Femur (tissue), 1 donor: ENCODE measurements around the gene UFD1.
A peak's percentile ranks its signal among the peaks of the same experiment; 100 is the strongest.

Source experiments
- DNase-seq: peaks from one replicate; pipeline ENCODE4 v3.0.0-alpha.2; 2017

The UFD1 gene

DNA sequence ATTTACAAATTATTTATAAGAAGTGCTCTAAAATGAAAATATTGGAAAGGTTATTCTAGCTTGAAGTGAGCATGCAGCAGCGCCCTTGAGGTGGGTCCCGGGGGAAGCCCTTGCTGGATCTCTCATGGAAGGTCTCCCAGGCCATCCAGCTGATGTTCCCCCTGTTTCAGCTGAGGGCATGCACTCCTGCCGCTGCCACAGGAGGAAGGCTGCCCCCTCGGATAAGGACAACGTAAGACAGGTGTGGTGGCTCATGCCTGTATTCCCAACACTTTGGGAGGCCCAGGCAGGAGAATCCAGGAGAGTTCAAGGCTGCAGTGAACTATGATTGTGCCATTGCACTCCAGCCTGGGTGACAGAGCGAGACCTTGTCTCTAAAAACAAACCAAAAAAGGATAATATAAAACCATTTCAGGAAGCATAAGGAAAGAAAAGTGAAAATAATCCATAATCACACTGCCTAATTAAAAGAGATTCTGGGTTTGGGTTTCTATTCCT, 15.7 kb upstream of the UFD1 start:
- DNase-seq = no peak

DNA sequence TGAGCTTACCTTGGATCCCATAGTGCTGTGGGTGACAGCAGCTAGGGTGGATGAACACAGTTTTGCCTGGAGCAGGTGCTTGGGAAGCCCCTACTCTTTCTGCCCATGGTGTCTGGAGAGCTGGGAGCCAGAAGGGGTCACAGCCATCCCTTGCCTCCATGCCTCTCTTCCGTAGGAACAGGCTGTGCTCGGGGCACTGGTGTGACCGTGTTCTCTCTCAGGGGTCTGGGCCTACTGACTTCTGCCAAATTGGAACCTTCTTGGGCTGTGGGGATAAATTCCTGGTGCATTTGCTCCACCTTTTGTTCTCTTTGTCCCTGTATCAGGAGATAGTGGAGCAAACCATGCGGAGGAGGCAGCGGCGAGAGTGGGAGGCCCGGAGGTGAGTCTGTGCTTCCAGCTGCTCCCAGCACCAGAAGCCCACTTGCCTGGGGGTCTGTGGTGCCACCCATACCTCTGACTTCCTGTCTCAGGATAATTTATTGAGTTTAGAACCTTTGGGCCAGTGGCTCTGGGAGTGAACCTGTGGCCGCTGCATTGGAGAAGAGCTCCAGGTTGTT, 15.1 kb upstream of the UFD1 start:
- no peak for DNase-seq

DNA sequence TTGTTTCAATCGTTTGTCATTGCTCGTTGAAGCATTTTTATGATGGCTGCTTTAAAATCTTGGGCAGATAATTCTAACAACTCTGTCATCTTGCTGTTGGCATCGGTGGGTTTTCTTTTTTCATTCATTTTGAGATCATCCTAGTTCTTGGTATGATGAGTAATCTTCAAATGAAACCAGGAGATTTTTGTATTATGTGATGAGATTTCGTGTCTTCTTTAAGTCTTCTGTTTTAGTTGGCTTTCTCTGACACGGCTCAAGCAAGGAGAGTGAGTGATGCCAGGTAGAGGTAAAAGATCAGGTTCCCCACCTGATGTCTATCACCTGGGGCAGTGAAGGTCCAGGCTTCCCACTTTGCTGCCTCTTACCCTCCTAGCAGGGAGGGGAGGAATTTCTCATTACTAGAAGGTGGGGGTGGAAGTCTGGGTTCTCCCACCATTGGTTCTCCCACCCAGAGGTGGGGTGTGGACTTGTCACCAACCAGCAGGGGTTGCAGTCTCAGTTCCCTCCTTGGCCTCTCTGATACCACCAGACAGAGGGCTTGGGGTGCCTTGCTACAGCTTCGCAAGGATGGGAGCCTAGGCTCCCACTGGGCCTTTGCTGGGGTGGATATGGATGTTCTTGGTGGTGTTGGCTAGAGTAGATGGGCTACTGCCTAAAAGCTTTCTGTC, 13.6 kb upstream of the UFD1 start:
- DNase-seq = no peak

DNA sequence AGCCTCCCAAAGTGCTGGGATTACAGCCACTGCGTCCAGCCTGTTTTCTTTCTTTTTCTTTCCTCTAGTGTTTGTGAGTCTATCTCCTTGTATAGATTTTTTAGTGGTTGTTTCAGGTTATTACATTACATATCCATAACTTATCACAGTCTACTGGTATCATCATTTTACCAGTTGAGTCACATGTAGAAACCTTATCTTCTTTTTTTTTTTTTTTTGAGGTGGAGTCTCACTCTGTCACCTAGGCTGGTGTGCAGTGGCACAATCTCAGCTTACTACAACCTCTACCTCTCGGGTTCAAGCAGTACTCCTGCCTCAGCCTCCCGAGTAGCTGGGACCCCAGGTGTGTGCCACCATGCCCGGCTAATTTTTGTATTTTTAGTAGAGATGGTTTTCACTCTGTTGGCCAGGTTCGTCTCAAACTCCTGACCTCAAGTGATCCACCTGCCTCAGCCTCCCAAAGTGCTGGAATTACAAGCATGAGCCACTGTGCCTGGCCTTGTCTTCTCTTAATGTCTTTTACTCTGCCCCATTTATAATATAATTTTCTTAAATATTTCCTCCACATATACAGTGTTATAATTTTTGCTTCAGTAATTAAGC, 11.7 kb upstream of the UFD1 start:
- DNase-seq = no peak

DNA sequence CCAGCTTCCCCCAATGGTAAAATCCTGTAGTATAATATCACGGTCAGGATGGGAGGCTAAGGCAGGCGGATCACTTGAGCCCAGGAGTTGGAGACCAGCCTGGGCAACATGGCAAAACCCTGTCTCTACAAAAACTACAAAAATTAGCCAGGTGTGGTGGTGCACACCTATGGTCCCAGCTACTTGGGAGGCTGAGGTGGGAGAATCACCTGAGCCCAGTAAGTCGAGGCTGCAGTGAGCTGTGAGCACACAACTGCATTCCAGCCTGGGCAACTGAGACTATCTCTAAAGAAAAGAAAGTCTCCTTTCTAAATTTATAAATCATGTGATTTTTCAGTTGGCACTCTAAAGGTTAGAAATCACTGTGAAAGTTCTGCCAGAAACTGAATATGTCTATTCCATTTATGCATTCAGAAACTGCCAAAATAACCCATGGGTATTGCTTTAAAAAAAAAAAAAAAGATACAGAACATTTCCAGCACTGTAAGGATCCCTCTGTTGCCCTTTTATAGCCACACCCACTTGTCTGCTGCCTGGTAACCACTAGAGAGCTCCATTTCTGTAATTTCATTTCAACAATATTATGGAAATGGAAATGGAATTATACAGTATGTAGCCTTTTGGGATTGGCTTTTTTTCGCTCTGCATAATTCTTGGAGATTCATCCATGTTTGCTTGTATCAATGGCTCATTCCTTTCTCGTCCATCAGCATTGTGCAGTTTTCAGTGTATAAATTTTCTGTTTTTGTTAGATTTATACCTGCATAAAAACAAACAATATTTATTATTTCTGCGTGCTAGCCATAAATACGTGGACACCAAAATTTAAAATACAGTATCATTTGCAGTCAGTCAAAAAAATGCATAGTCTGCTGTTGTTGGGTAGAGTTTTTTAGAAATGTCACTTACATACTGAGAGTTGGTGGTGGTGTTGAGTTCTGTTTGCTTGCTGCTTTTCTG, 10.2 kb upstream of the UFD1 start:
- DNase-seq = no peak

DNA sequence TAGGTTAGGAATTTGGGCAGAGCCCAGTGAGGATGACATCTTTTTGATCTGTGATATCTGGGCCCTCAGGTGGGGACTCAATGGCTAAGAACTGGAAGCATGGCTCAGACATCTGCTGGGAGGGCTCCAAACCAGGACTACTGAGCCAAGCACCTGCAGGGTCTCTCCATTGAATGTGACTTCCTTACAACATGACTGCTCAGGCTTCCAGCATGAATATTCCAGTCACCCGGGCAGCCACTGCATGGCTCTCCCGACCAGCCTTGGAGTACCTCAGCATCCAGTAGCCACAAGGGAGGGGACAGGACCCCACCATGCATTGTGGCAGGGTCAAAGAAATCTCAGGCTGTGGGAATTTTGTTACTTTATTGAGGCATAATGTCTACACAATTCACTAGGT, 9.3 kb upstream of the UFD1 start:
- no peak for DNase-seq

DNA sequence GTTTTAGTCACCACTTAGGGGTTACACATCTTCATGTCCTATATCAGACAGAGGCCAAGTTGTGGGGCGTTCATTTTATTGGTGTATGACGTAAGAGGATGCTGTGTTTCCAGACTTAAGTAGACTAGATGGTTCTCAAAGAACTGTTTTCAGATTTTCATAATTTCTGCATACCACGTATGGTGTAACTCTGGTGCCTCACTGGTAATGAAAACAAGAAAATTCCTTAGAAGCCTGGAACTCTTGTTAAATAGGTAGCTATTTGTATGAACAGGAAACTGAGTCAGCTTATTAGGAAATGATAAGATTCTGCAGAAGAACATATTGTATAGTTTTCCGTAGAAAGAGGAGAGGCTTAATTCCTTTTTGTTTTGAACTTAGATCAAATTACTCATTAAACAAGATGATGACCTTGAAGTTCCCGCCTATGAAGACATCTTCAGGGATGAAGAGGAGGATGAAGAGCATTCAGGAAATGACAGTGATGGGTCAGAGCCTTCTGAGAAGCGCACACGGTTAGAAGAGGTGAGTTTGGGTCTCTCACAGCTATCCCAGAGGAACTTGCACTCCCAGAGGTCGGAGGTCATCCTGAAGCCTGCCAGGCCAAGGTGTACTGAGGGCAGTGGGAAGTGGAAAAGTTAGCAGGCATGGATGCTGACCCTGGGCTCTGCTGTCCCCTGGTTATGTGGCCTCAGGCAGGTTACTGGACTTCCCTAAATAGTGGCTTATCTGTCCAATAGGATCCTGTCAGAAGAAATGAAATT, 4.7 kb upstream of the UFD1 start:
- DNase-seq = no peak

DNA sequence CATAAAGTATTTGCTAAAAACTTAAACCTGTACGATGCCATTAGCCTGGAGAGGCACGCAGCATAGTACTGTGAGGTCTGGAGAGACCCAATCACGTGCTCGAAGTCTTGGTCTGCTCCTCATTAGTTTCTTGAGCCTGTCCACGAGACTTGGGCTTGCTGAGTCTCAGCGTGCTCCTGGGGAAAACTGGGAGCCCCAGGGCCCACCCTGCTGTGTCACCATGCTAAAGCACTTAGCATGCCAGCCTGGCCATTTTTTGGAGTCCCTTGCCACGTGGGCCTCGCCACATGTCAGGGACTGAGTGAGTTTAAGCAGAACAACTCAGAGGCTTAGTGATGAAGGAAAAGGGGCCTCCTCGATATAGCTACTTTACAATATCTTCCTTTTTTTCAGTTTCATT, 3.3 kb upstream of the UFD1 start:
- DNase-seq = no peak

DNA sequence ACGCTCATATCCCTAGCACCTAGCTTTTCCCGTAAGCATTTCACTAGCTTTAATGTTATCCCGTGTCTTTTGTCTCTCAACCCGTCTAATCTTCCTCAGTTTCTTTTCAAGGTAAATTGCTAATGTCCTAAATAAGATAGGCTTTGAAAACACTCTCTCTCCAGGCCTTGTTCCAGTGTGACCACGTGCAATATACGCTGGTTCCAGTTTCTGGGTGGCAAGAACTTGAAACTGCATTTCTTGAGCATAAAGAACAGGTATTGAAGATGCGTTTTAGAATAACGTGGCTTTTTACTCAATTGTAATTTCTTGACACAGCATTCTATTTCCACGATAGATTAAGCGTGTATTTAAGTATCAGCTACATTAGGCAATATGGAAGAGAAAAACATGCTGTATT, 1.8 kb upstream of the UFD1 start:
- DNase-seq = no peak

DNA sequence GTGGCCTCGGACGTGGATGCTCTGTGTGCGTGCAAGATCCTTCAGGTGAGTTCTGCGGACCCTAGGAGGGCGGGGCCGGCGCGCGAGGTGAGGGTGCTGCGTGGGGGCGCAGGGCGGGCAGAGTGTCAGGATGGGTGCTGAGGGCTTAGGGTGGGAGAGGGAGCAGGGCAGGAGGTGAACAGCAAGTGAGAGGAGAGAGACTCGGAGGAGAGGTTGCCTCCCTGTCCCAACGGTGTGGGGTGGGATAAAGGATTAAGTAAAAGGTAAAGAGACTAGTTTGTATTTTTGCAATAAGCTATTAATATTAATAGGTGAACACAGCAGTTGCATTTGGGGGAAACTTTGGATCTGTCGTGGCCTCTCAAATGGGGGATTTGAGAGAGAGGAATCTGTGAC, 1.2 kb upstream of the UFD1 start:
- no peak for DNase-seq

DNA sequence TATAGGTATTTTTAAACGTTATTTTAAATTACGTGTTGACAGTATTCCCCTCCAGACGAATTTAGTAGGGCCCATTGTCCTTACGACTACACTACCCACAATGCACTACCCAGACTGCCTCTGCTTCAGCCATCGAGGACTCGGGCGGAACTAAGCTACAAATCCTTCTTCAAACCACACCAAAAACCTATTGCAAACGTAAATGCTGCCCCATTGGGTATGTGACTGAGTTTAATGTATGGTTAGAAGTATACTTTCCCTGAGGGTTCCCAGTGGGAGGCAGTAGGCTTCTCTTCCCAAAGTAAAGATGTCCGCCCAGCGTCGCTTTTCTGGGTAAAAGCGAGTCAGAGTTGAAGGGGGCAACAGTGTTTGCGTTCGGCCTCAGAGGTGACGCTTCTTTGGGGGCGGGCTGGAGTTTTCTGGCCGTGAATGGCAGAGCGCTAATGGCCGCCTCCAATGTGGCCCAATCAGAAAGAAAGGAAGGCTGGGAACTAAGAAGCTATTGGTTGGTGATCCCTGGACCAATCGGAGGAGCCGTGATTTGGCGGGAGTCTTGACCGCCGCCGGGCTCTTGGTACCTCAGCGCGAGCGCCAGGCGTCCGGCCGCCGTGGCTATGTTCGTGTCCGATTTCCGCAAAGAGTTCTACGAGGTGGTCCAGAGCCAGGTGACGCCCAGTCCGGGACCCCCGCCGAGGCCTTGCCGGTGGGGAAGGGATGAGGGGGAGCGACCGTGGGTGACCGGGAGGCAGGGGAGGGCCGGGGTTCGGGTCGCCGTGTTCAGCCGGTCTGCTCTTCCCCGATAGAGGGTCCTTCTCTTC, 571 bp upstream of the UFD1 start, which contains the start of gene CDC45:
CDC45 (plus strand) TSS at position 566 of the 818 bp plus-strand sequence; CDS start at position 615, 49 bp downstream.
- peak; percentile 99 for DNase-seq

DNA sequence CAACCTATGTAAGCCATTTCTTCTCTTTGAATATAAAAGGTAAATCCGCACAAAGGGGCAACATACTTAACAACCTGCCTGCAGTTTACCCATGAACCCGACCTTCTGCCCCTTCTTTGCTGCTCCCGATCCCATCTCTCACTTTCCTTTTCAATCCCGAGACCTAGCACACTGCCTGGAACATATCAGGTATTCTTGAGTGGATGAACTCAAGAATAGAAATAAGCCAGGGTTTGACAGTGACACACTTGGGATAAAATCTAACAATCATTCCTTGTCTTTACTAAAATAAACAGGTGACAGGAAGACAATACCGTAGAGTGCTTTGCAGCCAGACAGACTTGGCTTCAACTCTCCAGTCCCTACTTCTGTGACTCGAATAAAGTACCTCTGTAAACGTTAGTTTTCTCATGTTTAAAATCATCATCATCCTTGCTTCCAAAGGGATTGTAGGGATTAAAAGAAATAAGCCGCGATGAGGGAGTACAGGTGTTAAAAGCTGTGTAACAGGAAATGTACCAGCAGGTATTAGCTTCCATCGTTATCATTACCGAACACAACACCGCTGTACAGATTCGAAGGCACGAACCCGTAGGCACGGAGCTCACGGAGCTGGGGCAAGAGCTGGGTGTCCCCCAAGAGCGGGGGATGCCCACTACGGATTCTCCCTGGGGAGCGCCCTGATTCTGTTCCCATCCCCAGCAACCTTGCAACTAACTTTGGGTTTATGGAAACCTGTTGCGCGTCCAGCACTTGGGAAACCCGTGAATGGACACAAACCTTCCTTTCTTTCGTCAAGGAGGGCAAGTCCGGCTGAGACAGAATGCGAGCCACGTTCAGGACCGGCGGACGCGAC, 720 bp downstream of the UFD1 start:
- no peak for DNase-seq

DNA sequence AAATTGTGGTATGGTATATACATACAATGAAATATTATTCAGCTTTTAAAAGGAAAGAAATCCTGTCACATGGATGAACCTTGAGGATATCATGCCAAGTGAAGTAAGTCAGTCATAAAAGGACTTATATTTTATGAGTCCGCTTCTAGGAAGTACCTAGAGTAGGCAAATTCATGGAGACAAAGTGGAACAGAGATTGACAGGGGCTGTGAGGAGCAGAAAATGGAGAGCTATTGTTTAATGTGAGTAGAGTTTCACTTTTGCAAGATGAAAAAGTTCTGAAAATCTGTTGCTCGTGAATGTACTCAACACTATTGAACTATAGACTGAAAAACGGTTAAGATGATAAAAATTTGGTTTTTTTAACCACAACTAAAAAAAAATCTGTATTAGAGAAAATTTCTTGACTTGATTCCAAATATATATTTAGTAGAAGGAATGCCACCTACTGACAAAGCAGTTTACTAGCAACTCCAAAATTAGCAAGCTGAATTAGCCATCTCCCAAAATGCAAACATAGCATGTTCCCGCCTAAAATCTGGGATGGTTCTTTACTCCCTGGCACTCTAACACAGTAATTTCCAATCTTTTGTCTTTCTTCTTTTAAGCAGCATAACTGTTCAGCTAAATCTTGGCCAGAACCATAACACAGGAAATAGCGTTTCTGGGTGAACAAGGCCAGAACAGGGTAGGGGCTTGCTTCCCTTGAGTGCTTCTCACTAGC, 1.5 kb downstream of the UFD1 start:
- no peak for DNase-seq

DNA sequence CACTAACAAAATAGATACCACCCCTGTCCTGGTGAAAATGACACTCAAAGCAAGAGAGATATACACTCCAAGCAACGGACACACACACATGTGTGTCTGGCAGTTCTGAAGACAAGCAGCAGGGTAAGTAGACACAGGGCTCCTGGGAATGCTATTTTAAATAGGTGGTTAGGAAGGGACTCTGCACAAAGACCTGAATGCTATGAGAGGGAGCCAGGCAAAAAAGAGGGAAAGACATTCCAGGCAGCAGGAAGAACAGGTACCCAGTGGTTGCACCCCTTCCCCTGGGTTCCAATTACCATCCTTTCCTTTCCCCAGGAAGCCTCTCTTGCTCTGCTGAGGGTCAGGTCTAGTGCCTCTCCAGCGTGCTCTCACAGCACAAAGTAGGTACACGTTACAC, 3.0 kb downstream of the UFD1 start:
- no peak for DNase-seq

DNA sequence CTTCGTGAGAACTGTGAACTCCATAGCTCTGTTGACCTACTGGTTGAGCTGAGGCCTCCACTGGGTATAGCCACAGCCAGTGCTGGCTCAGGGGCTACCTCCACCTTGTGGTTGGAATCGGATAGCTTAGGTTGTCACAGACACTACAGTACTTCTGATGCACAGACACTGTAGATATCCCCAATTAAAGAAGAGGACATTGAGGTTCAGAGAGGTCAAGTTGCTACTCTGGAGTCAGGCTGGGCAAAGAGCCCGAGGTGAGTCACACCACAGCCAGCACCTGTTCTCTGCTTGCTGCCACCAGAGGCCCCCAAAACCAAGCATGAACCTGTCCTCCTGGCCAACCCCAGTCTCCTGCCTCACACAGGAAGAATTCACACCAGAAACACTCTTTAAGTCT, 5.4 kb downstream of the UFD1 start:
- no peak for DNase-seq

DNA sequence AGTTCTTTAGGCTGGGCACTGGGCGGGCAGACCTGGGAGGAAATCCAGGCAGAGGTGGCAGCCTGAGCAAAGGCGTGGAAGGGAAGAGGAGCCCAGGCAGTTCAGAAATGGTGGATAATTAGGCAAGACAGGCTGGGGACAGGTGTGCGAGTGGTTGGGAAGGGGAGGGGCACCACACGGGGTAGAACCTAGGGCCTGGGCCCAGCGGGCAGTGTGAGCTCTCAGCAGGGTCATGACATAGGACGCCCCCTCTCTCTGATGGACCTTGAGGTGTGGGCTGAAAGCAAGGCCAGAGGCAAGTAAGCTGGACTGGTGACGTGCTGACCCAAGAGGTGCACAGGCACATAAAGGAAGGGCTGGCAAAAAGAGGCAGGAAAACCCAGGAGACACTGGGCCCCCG, 6.8 kb downstream of the UFD1 start:
- no peak for DNase-seq

DNA sequence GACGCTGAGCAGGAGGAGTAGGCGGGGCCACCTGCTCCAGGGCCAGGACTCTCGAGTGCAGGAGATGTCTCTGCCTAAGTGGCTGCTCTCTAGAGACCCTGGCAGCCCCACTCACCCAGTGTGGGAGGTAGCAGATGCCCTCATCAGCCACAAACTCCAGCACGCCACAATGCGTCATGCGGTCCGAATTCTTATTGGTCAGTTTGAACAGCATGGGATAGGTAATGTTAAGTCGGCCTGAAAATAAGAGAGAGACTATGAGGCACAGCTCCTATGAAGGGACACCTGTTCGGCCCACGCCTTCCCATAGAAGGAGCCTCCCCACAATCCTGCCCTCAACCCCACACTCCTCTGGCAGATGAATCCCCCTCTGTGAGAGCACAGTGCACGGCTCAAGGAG, 7.4 kb downstream of the UFD1 start:
- no peak for DNase-seq

DNA sequence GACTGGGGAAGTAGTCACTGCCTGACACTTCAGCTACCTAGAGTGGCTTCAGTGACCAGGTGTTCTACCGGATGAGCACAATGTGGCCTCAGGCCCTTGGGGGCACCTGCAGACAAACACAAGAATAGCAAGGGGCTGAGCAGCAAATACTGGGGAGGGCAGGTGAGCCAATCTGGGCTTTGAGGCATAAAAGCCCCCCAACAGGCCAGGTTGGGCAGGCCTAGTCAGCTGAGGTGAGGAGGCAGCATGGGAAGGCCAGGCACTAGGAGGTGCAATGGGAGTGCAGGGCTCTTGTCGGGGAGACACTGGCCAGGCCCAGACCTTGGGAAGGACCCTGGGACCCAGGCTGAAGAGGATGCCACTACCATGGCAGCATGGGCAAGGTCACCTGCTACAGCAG, 9.0 kb downstream of the UFD1 start:
- DNase-seq = no peak

DNA sequence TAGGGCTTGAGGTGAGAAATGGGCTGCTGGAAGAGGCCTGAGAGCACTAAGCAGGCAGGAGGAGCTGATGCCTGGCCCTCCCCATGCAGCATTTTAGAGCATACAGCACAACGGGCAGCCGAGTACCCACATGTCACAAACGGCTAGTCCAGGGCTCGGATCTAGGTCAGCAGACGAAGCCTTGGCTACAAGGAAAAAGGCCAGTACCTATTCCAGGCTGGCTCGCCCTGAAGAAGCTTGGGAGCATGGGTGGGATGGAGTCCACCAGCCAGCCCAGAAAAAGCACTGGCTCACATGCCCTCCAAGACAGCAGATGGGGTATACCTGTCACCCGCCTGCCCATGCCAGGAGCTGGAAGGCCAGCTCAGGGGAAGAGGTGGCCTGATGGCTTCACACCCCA, 9.6 kb downstream of the UFD1 start:
- no peak for DNase-seq

DNA sequence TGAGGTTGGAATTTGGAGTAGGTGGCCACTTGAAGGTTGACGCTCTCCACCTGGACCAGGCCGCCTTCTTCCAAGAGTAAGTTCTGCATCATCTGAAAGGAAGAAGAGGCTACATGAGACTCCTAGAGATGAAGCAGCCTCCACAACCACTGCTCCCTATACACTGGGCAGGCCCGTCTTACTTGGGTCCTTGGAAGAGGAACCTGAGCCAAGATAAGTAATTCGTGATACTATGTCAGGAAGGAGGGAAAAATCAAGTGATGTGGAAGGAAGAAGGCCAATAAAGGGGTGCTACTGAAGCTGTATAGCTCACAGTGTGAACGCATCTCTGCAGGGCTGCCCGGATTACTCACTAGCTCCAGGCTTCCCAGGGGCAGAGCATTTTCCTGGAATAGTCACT, 11.1 kb downstream of the UFD1 start:
- DNase-seq = no peak
